ENCODE measurements around the gene NMNAT2.

DNA sequence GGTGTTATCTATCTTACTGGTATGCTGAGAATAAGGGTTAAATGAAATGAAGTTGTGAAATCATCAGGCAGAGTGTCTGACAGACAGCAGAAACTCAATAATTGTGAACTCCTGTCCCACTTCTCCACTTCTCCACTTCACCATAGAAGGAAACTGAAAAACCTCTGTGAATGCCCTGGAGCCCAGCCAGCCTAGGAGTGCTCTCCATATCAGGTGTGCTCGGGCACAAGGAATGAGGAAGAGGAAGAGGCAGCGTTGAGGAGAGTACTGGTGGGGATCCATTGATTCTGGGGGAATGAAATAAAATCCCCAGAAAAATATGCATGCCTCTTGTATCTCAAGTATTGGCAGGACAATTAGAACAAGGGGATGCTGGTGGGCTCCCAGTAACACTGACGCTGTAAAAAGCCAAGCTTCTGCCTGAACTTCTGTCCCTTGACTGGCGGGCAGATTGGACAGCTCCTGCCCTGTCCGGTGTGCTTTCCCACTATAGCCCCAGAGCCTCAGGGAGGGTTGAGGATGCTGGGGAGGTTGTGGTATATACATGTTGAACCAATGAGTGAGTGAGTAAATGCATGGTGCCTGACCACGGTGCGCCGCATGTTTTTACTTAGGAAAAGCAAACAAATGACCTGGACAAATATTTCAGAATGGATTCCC lies 47.7 kb downstream of the NMNAT2 start:
- TF ChIP-seq POLR2A (IDR thresholded peaks at IDR 0.05) = no peak
- TF ChIP-seq POLR2AphosphoS5 (IDR thresholded peaks at IDR 0.05) = no peak
- TF ChIP-seq, protein P1, sequence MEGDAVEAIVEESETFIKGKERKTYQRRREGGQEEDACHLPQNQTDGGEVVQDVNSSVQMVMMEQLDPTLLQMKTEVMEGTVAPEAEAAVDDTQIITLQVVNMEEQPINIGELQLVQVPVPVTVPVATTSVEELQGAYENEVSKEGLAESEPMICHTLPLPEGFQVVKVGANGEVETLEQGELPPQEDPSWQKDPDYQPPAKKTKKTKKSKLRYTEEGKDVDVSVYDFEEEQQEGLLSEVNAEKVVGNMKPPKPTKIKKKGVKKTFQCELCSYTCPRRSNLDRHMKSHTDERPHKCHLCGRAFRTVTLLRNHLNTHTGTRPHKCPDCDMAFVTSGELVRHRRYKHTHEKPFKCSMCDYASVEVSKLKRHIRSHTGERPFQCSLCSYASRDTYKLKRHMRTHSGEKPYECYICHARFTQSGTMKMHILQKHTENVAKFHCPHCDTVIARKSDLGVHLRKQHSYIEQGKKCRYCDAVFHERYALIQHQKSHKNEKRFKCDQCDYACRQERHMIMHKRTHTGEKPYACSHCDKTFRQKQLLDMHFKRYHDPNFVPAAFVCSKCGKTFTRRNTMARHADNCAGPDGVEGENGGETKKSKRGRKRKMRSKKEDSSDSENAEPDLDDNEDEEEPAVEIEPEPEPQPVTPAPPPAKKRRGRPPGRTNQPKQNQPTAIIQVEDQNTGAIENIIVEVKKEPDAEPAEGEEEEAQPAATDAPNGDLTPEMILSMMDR (IDR thresholded peaks at IDR 0.05) = no peak
